GM12891 (cell line): ENCODE measurements around the gene BACH1.

Source experiments
- PAX5 ChIP-seq: IDR thresholded peaks from 2 replicates; pipeline ENCODE4 v1.6.1; 2011; ENCODE audit warnings: low read length, moderate library complexity, mild to moderate bottlenecking; ENCODE audit not compliant: insufficient read depth, severe bottlenecking
- POLR2A ChIP-seq: IDR thresholded peaks from 2 replicates; pipeline ENCODE4 v1.6.1; 2011; ENCODE audit warnings: low read depth, low read length, control low read depth
- POLR2AphosphoS5 ChIP-seq: IDR thresholded peaks from 2 replicates; pipeline ENCODE4 v1.6.1; 2011; ENCODE audit warnings: low read depth, low read length, control low read depth
- POU2F2 ChIP-seq: IDR thresholded peaks from 2 replicates; pipeline ENCODE4 v1.6.1; 2011; ENCODE audit warnings: low read depth, mild to moderate bottlenecking, control low read depth, low read length, moderate library complexity
- SPI1 ChIP-seq: IDR thresholded peaks from 2 replicates; pipeline ENCODE4 v1.6.1; 2011; ENCODE audit warnings: low read depth, low read length, control low read depth
- TAF1 ChIP-seq: IDR thresholded peaks from 2 replicates; pipeline ENCODE4 v1.6.1; 2011; ENCODE audit warnings: low read depth, low read length, control low read depth

GRCh38 chr21:29326914-29327554 lies 28.3 kb downstream of the BACH1 start:
- no peak for TF ChIP-seq POU2F2
- peak; percentile 59; the same call in 1 of the 2 replicates for TF ChIP-seq POLR2AphosphoS5
- no peak for TF ChIP-seq POLR2A
- TF ChIP-seq TAF1 = no peak
- TF ChIP-seq PAX5 = no peak
- no peak for TF ChIP-seq SPI1
